NCI-H510A (cell line): ENCODE results near the gene CD93.

Experiments
- DNase-seq: peaks from one replicate; lab custom pipeline; 2025; lab: John Stamatoyannopoulos, UW

The CD93 gene

GRCh38 chr20:23120261-23120660, 34.1 kb upstream of the CD93 start:
- DNase-seq, result no peak

DNA sequence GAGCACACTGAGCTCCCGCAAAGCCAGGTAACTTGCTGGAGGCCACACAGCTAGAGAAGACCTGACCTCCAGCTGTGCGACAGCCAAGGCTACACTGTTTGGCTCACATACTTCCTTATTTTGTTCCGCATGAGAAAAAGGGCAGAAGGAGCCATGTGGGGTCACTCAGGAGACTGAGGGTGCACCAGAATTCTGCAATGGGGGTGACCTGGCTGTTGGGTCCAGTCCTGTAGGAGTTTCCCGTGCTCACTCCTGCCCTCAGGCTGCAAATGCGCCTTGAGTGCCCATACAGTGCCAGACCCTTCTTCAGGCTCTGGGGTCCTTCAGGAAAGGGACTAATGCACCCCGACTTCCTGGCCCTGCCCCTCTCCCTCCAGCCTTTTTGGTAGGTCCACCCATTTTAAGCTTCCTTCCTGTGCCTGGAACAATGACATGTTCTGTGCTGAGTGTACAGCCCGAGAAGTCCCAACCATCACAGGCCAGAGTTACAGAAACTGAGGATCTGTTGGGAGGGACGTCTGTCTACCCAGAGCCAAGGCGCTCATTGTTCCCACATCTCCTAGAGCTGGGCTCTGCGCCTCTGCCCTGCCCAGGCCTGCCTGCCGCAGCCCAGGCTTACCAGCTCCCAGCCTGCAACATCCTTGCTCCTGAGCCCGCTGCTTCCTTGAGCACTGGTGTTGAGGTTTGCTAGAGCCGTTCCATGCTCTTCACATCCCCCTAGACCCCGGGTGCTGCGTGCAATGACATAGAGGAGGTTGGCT, 33.5 kb upstream of the CD93 start:
- no peak for DNase-seq

DNA sequence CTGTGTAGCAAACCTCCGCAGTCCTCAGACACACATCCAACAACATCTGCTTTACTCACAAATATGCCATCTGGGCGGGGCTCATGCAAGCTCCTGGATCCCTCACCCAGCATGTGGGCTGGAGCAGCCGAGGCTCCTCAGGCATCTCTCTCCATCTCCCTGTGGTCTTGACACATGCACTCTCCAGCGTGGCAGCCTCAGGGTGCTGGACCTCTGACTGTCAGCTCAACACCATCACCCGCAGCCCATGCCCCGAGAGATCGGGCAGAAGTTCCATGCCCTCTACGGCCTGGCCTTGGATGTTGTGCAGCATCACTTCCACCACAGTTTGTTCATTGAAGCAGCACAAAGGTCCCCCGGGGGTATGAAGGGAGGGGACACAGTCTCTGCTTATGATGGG, 32.6 kb upstream of the CD93 start:
- DNase-seq, result no peak

DNA sequence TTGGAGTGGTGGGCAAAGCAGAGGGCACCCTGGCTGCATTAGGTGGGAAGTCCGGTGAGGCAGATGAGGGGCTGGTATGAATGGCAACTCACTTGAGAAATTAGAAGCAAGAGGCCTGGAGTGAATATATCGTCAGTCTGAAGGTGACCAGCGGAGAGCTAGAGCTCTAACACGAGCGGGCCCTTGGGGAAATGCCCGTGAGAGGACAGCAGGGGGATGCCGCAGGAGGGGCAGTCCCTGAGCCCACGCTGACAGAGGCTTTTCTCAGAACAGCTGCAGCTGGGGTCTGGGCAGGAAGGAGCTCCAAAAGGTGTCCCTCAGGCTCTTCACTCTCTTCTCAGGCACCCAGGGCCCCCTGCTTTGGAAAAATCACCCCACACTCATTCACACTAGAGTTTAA, 32.0 kb upstream of the CD93 start:
- DNase-seq, result no peak

DNA sequence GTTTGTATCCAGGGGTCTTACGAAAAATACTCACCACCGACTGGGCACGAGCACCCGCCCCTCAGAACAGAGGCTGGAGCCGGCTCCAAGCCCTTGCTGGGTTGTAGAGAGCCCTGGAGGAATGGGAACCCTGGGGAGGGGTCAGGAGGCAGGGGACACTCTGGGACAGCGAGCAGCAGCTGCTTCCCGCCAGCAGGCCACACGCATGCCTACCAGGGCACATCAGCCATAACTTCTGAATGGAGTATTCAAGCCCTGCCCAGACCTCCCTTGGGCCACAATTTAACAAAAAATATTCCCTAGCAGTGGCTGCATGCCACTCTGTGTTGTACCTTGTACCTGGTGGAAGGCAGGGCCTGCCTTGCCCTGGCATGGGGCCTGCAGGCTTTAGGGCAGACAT, 31.6 kb upstream of the CD93 start:
- no peak for DNase-seq

GRCh38 chr20:23116311-23117089, 30.4 kb upstream of the CD93 start:
- peak; percentile 72 for DNase-seq

DNA sequence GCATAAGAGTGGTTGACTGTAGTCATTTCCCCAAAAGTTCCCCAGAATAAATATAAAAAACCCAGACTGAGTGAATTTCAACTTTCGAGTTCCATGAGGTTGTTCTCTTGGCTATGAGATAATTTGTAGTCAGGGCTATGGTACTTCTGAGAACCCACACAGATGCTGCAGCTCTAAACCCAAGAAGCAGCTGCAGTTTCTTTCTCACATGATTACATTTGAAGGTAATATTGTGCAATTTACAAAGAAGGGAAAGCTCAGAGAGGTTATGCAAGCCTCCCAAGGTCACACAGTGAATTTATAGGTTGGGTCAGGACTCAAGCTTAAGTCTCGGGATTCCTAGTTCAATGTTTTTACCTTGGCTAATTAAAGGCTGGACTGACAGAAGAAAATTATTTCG, 29.7 kb upstream of the CD93 start:
- no peak for DNase-seq

GRCh38 chr20:23114448-23115082, 28.4 kb upstream of the CD93 start:
- no peak for DNase-seq

DNA sequence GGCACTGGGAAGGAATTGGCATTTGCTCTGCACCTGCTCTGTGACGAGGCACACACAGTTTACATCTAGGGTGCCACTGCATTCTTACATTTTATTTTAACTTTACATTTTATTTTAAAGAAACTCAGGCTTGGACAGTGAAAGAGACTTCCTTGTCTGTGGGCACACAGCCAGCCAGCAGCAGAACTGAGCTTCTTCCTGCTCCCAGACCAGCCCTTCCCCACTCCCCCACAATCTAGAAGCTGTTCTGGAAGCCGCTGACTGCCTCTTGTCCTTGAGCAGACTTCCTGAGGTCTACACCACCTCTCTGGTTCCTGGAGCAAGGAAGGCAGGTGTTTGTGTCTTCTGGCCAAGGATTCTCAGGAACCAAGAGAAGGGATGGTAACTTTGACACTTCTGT, 27.9 kb upstream of the CD93 start:
- no peak for DNase-seq

DNA sequence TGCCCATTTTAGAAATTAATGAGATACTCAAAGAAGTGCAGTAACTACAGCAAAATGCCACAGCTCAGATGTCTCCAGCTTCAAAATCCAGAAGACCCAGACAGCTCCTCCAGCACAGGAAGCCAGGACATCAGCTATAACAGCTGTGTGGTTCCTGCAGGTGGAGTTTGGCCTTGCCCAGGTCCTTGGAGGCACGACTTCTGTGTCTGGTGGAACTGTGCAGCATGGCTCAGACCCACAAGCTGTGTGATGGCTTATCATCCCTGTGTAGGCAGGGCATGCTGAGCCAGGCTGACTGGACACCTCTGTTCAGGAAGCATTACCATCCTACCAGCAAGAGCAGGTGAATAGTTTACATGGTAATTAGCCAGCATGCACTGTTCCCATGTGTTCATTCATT, 26.5 kb upstream of the CD93 start:
- DNase-seq, result no peak

GRCh38 chr20:23111944-23112342, 25.8 kb upstream of the CD93 start:
- no peak for DNase-seq

- DNase-seq, result peak; percentile 96
Measured at GRCh38 chr20:23111307-23111943, 25.3 kb upstream of the CD93 start.

DNA sequence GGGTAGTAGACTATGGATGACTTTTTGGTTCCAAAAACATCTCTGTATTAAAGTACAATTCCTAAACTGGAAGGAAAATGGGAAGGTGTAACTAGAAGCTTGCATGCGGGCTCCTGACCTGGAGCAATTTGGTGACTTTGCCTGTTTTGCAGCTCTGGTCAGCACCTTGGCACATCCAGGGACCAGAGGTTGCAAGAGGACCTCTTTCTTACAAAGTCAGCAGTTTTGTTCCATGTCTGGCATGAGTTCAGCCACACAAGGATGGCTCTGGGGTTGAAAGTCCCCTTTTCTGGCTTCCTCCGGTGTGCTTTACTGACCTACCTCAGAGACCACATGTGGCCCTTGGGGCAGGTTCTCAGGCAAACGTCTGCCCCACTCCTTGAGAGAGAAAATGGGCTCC, 22.7 kb upstream of the CD93 start:
- DNase-seq, result no peak

DNA sequence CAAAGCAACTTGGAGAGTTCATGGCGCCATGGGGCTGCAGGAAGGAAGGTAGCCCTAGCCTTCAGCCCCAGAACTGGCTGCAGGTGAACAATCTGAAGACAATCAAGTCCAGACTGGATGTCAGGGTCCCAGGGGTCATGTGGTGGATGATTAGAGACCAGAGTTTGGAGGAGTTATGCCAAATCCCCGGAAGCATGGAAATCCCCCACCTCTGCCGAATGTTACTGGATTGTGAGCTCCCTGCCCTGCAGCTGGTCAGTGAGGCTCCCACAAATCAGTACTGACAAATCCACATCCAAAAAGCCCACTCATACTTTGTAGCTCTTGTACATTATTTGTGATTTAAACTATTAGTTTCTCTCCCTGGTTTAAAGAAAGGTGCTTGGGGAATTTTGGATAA, 21.3 kb upstream of the CD93 start:
- DNase-seq, result no peak

DNA sequence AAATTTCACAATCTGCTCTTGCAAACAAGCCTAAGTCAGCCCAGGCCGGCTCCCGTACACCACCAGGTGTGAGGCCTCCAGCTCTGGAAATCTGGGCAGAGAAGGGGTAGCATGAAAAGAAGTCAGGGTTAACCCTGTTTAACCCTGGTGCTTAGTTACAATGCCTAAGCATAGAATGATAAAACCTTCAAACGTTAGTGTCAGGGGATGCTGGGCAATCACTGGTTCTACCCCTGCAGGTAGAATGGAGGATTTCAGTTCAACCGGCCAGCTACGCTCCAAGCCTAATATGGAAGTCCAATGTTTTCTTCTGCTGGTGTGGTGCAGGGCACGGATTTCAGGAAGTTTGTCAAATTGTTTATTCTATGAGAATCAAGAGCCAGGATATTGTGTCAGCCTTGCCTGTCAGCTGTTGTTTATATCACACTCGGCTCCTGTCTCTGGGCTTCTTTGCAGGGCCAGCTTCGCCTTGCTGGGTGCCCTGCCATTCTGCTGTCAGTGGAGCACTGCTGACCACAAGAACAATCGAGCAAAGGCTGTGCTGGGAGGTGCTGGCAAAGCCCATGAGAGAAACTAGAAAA, 20.2 kb upstream of the CD93 start:
- DNase-seq, result peak; percentile 83

GRCh38 chr20:23105193-23105592, 19.1 kb upstream of the CD93 start:
- no peak for DNase-seq

GRCh38 chr20:23103284-23104018, 17.3 kb upstream of the CD93 start:
- no peak for DNase-seq

DNA sequence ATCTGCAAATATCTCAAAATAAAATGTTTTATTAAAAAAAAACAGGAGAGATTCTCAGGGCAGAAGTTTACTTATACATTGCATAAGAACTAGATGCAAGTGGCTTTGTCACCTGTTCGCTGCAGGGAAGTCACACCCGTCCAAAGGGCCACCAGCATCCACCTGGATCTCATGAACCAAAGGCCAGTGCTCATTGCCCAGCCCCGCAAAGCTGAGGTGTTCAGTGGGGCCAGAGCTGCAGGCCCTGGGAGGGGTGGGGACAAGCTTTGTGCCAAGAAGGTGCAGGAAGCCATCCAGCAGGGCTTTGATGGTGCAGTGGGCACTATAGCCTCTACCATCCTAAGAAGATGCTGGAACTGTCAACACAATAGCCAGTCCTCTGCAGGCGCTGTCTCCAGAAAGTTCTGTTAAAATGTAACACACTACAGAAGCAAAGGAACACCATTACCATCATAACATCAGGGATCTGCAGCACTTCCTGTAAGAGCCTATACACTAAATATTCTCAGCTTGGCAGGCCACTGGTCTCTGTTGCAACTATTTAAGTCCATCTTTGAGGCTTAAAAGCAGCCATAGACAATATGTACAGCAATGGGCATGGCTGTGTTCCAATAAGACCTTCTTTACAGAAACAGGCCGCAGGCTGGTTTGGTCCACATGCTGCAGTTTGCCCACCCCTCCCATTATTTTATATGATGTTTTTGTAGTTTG, 15.7 kb upstream of the CD93 start:
- no peak for DNase-seq

DNA sequence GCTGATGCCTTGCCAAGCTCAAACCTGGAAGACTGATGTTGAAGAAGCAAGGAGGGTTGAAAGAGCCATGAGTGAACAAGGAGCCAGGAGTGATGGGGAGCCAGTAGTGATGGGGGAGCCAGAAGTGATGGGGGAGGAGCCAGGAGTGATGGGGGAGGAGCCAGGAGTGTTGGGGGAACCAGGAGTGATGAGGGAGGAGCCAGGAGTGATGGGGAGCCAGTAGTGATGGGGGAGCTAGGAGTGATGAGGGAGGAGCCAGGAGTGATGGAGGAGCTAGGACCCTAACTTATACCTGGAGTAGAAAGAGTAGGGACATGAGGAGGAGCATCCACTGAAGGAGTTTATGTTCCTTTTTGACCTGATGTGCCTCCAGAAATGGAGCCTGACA, 14.6 kb upstream of the CD93 start:
- DNase-seq, result no peak

DNA sequence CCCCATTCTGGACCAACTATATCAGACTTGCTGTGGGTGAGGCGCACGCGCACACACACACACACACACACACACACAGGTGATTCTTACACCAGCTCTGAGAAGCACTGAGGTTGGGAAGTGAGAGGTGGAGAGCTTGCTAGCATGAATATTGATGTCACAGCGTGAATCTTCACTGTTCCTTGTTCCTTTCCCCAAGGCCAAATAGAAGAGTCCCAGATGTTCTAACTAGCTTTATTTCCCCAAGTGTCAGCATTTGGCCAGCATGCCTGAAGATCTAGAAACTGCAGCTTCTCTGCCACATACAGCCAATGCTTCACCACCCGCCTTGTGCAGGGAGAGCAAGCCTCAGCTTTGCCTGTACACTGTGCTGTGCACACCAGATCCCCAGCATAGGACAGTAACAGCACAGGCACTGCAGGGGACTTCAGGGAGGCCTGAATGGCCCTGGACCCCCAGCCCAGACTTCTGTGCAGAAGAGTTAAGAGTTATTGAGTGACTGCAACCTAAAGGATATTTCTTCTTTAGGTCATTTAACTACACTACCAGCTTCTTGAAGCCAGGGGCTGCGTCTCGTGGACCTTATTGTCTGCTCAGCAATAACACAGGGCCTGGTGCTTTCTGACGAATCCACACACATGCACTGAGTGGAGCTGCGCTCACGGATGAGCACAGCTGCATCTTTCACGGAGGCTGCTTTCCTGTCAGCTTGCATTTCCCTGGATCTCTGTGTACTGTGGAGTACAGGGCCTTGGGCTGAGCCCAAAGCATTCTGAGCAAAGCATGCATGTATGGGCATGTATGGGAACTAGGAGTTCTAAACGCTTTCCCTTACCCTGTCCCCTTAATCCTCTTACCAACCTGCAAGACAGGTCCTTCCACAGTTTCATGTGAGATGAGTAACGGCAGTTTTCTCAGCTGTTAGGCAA, 13.9 kb upstream of the CD93 start:
- DNase-seq, result peak; percentile 59
